ENCODE measurements around the gene TRIM29.

DNA sequence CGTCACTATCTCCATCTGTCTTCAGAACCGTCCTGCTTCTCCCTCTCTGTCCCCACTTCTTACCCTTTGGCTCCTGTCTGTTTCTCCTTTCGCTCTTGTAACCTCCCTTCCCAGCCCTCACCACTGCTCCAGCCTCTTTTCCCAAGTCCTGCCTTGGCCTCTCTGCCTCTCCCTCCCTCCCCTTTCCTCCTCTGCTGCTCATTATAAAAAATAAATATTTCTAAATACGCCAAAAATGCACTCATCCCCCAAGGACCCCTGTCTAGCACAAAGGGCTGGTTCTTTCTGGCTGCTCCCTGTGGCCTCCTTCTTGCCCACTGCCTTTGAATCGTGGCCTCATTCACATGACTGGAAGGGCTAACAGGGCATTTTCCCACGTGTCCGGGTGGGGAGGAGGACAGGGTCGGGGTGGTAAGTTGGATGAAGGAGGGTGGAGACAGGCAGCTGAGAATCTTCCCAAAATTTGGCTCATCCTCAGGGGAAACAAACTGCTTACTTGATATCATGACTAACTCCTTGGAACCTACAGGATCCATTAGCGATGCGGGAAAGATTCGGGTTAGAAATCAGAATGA, 46.5 kb upstream of the TRIM29 start:
- no peak for TF ChIP-seq CTCF (IDR thresholded peaks at IDR 0.05)
- TF ChIP-seq EP300 (IDR thresholded peaks at IDR 0.05) = no peak
- no peak for TF ChIP-seq POLR2A (IDR thresholded peaks at IDR 0.05)

Measured in ovary (tissue), 3 donors.